Spleen (tissue), 11 donors: ENCODE data around the gene TMEM255B. TPM values are rescaled to one million over a fixed set of nuclear protein-coding genes. Genes with fewer than 3 reads are reported as not detected.

Experiments used
- DNase-seq: peaks from one replicate; pipeline ENCODE4 v3.0.0-alpha.2; 2020
- H3K27ac ChIP-seq, 8 donors: fragments of 200-600 bp; sonication (generic) in 7 of 8; 1 replicate in 4 of 8; 2 replicates in 4 of 8; pipeline versions ENCODE4 v1.5.0 to v1.8.0; 2016 to 2021; ENCODE audit warnings: inconsistent platforms in 4 of 8, mild to moderate bottlenecking in 4 of 8, moderate library complexity in 1 of 8
- H3K27me3 ChIP-seq, 7 donors: fragments of 200-600 bp; sonication (generic) in 6 of 7; replicated peaks in 1 of 7; 1 replicate in 4 of 7; 2 replicates in 3 of 7; pipeline versions ENCODE4 v1.5.0 to v1.8.0; 2016 to 2021; ENCODE audit warnings: inconsistent platforms in 3 of 7, mild to moderate bottlenecking in 1 of 7
- H3K36me3 ChIP-seq, 6 donors: fragments of 200-600 bp; sonication (generic) in 5 of 6; 1 replicate in 4 of 6; 2 replicates in 2 of 6; pipeline versions ENCODE4 v1.5.0 to v1.8.0; 2016 to 2021; ENCODE audit warnings: inconsistent platforms in 2 of 6
- H3K4me1 ChIP-seq, 6 donors: fragments of 200-600 bp; sonication (generic) in 5 of 6; 1 replicate in 3 of 6; 2 replicates in 3 of 6; pipeline versions ENCODE4 v1.5.0 to v1.8.0; 2016 to 2021; ENCODE audit warnings: inconsistent platforms in 3 of 6
- H3K4me3 ChIP-seq, 8 donors: fragments of 200-600 bp; sonication (generic) in 7 of 8; 1 replicate in 4 of 8; 2 replicates in 4 of 8; pipeline versions ENCODE4 v1.5.0 to v1.8.0; 2016 to 2021; ENCODE audit warnings: inconsistent platforms in 4 of 8, mild to moderate bottlenecking in 4 of 8, moderate library complexity in 2 of 8
- H3K9me3 ChIP-seq, 8 donors: fragments of 200-600 bp; sonication (generic) in 7 of 8; 1 replicate in 4 of 8; 2 replicates in 4 of 8; pipeline versions ENCODE4 v1.5.0 to v1.8.0; 2016 to 2021; ENCODE audit warnings: inconsistent platforms in 4 of 8
- POLR2A ChIP-seq, 3 donors: fragments of 450-650 bp; IDR thresholded peaks; one replicate each; pipeline ENCODE4 v1.5.1; 2017; ENCODE audit warnings: antibody characterized with exemption in 3 of 3, mild to moderate bottlenecking in 1 of 3
- POLR2AphosphoS5 ChIP-seq, 3 donors: sonication (generic); formaldehyde crosslinking; IDR thresholded peaks; one replicate each; pipeline ENCODE4 v1.5.1; 2017; ENCODE audit warnings: antibody characterized with exemption in 3 of 3
- WGBS, 5 donors: extraction: QIAGEN DNeasy Blood & Tissue Kit in 3 of 5; methylation state at CpG; one replicate each; pipeline versions ENCODE4 v1.1.5 to v1.1.7; 2013 to 2018; 5-methylcytosine and 5-hydroxymethylcytosine counted together
- intact Hi-C: fragments of 100-400 bp; cut with DNase I; formaldehyde crosslinking; loops from one replicate; pipeline ENCODE4 v1.15.0; 2023; ENCODE audit warnings: low total_unique reads
- polyA plus RNA-seq, 3 donors: library from polyadenylated mRNA; stranded (reverse); fragments of 200-250 nt; gene quantifications; one replicate each; pipeline ENCODE4 v1.2.1, GENCODE V29; 2013
- total RNA-seq, 7 donors: library from RNA; depleted of rRNA in 3 of 7; stranded (reverse); fragments of >200 nt in 3 of 7; fragmentation: NEBNext Ultra II Directional in 4 of 7; extraction: Animal tissue kit (Norgen Biotek cat#: 25700) in 4 of 7; gene quantifications; one replicate each; pipeline versions ENCODE4 v1.1.0 to v1.2.1, GENCODE V29; 2016 to 2021
- TF ChIP-seq, protein P1 (sequence below), 11 experiments: fragments of 200-600 bp in 7 of 11; fragments of 450-650 bp in 4 of 11; sonication (generic) in 4 of 11; IDR thresholded peaks in 8 of 11; conservative IDR thresholded peaks in 3 of 11; 1 replicate in 7 of 11; 2 replicates in 4 of 11; pipeline versions ENCODE4 v1.4.0 to v1.8.0; 2016 to 2021; ENCODE audit warnings: antibody characterized with exemption in 11 of 11, inconsistent platforms in 4 of 11, mild to moderate bottlenecking in 1 of 11
- donor health status: healthy with polysubstance abuse.
- donor health status: DM: no; HTN: no; CAD: no; lungs with moderate emphysema.
- donor health status: DM: no; HTN: no; CAD: no.
- donor health status: Bipolar disorder and iron deficiency.
- donor health status: healthy.
- donor health status: DM: no; HTN: no; CAD: no.
- donor health status: DM: yes; HTN: yes; CAD: no.

TMEM255B gene
- total and polyA plus RNA-seq, 10 donors: 5.7 to 26.9 (median 12.3) TPM

- H3K27me3 ChIP-seq: peaks cover 0 to 9% (median 0%) of the 10 kb centered on the region in 7 donors
- peak in 1 of 3 donors; percentile 12 for TF ChIP-seq POLR2AphosphoS5 (IDR thresholded peaks at IDR 0.05)
- TF ChIP-seq, protein P1, sequence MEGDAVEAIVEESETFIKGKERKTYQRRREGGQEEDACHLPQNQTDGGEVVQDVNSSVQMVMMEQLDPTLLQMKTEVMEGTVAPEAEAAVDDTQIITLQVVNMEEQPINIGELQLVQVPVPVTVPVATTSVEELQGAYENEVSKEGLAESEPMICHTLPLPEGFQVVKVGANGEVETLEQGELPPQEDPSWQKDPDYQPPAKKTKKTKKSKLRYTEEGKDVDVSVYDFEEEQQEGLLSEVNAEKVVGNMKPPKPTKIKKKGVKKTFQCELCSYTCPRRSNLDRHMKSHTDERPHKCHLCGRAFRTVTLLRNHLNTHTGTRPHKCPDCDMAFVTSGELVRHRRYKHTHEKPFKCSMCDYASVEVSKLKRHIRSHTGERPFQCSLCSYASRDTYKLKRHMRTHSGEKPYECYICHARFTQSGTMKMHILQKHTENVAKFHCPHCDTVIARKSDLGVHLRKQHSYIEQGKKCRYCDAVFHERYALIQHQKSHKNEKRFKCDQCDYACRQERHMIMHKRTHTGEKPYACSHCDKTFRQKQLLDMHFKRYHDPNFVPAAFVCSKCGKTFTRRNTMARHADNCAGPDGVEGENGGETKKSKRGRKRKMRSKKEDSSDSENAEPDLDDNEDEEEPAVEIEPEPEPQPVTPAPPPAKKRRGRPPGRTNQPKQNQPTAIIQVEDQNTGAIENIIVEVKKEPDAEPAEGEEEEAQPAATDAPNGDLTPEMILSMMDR (IDR thresholded peaks at IDR 0.05 in 8 of 11, conservative IDR thresholded peaks at IDR 0.05 in 3 of 11): no peak
- no peak overlapping the region for H3K4me3 ChIP-seq
- WGBS, 5 donors: 90 to 93% (median 92%) methylated on average over 36 to 39 of the region's 39 CpGs
- no peaks in the 10 kb centered on the region for H3K36me3 ChIP-seq
- H3K4me1 ChIP-seq: peaks cover 0 to 20% (median 10%) of the 10 kb centered on the region in 6 donors
- intact Hi-C loops: no loop called here
- peak; percentile 63 for DNase-seq
- no peak overlapping the region for H3K27ac ChIP-seq
- H3K9me3 ChIP-seq: peaks cover 0 to 29% (median 16%) of the 10 kb centered on the region in 8 donors
Measured at GRCh38 chr13:113804703-113805430, 45.8 kb downstream of the TMEM255B start.

DNA sequence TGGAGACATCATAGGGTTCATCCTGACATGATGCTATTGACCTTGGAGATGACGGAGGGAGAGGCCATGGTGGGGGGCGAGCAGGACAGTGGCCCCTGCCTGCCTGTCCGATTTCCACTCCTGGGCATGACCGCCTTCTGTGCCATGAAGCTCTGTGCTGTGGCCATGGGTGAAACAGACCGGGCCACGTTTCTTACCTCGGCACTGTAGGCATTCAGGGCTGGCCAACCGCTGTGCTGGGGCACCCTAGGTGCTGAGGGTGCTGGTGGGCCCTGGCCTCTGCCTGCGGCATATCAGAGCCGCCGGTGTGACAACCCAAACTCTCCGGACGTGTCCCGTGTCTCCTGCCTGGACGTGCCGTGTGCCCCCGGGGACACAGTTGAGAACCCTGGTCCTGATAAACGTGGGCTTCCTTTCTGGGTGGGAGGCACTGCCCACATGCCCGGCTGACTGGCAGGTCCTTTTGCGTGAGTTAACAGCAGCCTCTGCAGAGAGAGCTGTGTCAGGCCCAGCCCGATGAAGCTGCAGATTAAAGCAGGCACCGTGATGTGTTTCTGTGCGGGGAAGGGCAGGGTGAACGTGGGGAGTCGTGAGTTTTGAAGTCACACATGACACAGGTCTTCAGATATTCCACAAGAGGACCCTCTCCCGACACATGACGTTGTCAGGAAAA lies 46.5 kb downstream of the TMEM255B start:
- intact Hi-C loops: no loop called here
- no peak overlapping the region for H3K4me3 ChIP-seq
- H3K27ac ChIP-seq: no peak overlapping the region
- peaks cover 0 to 36% (median 19%) of the 10 kb centered on the region in 8 donors for H3K9me3 ChIP-seq
- 91 to 93% (median 93%) methylated on average over 21 to 27 of the region's 27 CpGs for WGBS, 5 donors
- H3K4me1 ChIP-seq: peaks cover 0 to 20% (median 10%) of the 10 kb centered on the region in 6 donors
- peaks cover 0 to 9% (median 0%) of the 10 kb centered on the region in 7 donors for H3K27me3 ChIP-seq
- TF ChIP-seq POLR2AphosphoS5 (IDR thresholded peaks at IDR 0.05) (no peak), POLR2A (IDR thresholded peaks at IDR 0.05) (no peak)
- TF ChIP-seq, protein P1 (IDR thresholded peaks at IDR 0.05 in 8 of 11, conservative IDR thresholded peaks at IDR 0.05 in 3 of 11): no peak
- DNase-seq: peak; percentile 64
- no peaks in the 10 kb centered on the region for H3K36me3 ChIP-seq

DNA sequence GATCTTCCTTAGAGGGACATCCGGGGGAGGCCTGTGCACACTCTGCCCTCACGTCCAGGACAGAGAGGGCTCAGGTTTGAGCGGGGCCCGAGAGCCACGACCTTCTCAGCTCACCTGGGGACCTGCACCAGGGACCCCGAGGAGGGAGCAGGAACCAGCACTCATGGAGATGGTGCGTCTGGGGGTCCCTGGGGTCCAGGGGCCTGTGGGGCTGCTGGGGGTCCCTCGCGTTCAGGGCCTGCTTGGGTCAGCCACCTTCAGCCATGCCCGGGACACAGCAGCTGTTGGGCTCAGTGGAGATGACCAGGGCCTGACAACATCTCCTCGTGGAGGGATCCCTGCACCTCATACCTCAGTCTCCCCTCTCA lies 47.1 kb downstream of the TMEM255B start:
- TF ChIP-seq POLR2A (IDR thresholded peaks at IDR 0.05): no peak
- TF ChIP-seq, protein P1 (IDR thresholded peaks at IDR 0.05 in 8 of 11, conservative IDR thresholded peaks at IDR 0.05 in 3 of 11): no peak
- no peak for TF ChIP-seq POLR2AphosphoS5 (IDR thresholded peaks at IDR 0.05)
- peaks cover 0 to 20% (median 10%) of the 10 kb centered on the region in 6 donors for H3K4me1 ChIP-seq
- no peaks in the 10 kb centered on the region for H3K36me3 ChIP-seq
- intact Hi-C loops: no loop called here
- no peak overlapping the region for H3K4me3 ChIP-seq
- H3K27ac ChIP-seq: no peak overlapping the region
- WGBS, 5 donors: 92 to 94% (median 94%) methylated on average over 9 to 11 of the region's 11 CpGs
- H3K9me3 ChIP-seq: peaks cover 0 to 39% (median 19%) of the 10 kb centered on the region in 8 donors
- peaks cover 0 to 9% (median 0%) of the 10 kb centered on the region in 7 donors for H3K27me3 ChIP-seq
- no peak for DNase-seq

DNA sequence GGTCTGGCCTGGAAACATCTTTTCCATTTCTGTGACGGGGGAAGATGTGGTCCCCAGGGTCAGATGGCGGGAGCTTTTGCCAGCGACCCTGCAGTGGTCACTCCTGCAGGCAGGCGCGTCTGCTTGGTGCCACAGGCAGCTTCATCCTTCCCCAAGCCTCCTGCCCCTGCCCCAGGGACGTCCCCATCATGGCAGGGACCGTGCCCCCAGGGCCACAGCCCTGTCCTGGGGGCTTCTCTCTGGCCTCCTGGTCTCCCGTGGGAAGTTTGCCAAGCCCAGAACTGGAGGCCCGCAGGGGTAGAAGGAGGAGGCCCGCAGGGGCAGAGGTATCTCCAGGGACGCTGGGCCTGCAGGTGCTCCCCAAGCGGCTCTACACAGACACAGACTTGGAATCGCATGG lies 47.5 kb downstream of the TMEM255B start:
- TF ChIP-seq POLR2A (IDR thresholded peaks at IDR 0.05) (no peak), POLR2AphosphoS5 (IDR thresholded peaks at IDR 0.05) (no peak)
- TF ChIP-seq, protein P1 (IDR thresholded peaks at IDR 0.05 in 8 of 11, conservative IDR thresholded peaks at IDR 0.05 in 3 of 11): no peak
- intact Hi-C loops: no loop called here
- no peak for DNase-seq
- Histone ChIP-seq H3K36me3 (no peaks in the 10 kb centered on the region), H3K9me3 (peaks cover 0 to 39% (median 19%) of the 10 kb centered on the region in 8 donors), H3K27me3 (peaks cover 0 to 9% (median 0%) of the 10 kb centered on the region in 7 donors), H3K4me3 (no peak overlapping the region), H3K4me1 (peaks cover 0 to 19% (median 8%) of the 10 kb centered on the region in 6 donors), H3K27ac (no peak overlapping the region)
- 92 to 96% (median 94%) methylated on average over 8 to 13 of the region's 13 CpGs for WGBS, 5 donors
